ENCODE measurements around the gene CLDN24. TPM values are rescaled to one million over a fixed set of nuclear protein-coding genes. Genes with fewer than 3 reads are reported as not detected.

CLDN24 gene
- total RNA-seq, 2 donors from 2014 or later = not detected

DNA sequence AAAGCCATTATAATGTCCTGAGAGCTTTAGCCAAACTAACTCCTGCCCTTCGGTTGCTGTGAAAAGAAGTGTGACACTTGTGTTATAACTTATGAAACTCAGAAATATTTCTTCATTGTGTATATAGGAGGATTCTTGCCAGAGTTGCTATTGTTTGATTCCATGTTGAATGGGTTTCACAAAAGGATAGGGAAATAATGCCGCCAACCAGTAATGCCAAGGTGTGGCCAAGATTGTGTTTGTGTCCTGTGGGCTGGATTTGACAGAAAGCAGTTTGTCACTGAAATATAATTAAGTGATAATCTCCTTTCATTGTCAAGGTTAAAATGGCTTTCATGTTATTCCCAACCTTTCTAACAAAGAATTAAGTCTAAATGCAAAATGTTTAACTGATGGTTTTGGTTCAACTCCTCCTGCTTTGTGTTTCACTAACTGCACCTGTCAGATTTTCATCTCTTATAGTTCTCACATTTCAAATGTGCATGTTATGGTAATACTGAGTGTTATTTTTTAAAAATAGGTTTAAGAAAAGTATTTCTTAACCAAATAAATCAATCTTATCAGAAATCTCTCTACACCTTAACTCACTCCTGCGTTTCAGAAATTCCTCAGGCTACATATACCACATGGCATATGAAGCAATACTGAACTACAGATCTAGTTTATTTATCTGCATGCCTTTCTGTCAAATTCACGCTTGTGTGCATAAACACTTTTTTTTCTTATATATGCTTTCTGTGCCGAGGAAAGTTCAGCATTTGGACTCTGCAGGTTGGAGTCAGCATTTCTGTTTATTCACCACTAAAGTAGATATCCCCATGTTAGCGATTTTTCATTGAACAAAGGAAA lies 1.8 kb downstream of the CLDN24 start, which contains the start of gene CLDN22:
Gene CLDN22 (minus strand): TSS at position 66 of the 849 bp plus-strand sequence. CDS start 58 bp downstream, at position 8.
- Mint-ChIP-seq H3K9me3 (peaks cover 7% of the 10 kb centered on the region), H3K36me3 (ENCODE audit: low read depth) (peaks cover 40% of the 10 kb centered on the region), H3K27me3 (ENCODE audit: insufficient read depth) (no peaks in the 10 kb centered on the region), H3K4me1 (no peaks in the 10 kb centered on the region), H3K27ac (no peak within 1 kb of the TSS), H3K4me3 (no peak within 1 kb of the TSS)
- peaks cover 2% of the 10 kb centered on the region for H3K9me3 ChIP-seq (ENCODE audit: control insufficient read depth, low read length)
- H3K27me3 ChIP-seq (ENCODE audit: control insufficient read depth, insufficient read depth, low read length, poor library complexity, severe bottlenecking) = no peaks in the 10 kb centered on the region
- H3K9ac ChIP-seq (ENCODE audit: extremely low read depth, low read length, poor library complexity, severe bottlenecking) = no peak within 1 kb of the TSS
- no peak for DNase-seq
- peaks cover 54% of the 10 kb centered on the region for H3K36me3 ChIP-seq (ENCODE audit: control insufficient read depth, insufficient read depth, low read length)
- no peak within 1 kb of the TSS for H3K27ac ChIP-seq (ENCODE audit: low read depth, low read length)
- TF ChIP-seq, protein P1, sequence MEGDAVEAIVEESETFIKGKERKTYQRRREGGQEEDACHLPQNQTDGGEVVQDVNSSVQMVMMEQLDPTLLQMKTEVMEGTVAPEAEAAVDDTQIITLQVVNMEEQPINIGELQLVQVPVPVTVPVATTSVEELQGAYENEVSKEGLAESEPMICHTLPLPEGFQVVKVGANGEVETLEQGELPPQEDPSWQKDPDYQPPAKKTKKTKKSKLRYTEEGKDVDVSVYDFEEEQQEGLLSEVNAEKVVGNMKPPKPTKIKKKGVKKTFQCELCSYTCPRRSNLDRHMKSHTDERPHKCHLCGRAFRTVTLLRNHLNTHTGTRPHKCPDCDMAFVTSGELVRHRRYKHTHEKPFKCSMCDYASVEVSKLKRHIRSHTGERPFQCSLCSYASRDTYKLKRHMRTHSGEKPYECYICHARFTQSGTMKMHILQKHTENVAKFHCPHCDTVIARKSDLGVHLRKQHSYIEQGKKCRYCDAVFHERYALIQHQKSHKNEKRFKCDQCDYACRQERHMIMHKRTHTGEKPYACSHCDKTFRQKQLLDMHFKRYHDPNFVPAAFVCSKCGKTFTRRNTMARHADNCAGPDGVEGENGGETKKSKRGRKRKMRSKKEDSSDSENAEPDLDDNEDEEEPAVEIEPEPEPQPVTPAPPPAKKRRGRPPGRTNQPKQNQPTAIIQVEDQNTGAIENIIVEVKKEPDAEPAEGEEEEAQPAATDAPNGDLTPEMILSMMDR (conservative IDR thresholded peaks at IDR 0.05) = no peak
- 92 to 95% methylated on average over 4 to 6 of the region's 6 CpGs for WGBS, 2 experiments (ENCODE audit: insufficient coverage in 1 of 2, insufficient read length in 1 of 2)
- no peak within 1 kb of the TSS for H3K4me3 ChIP-seq (ENCODE audit: low read length)
- H3K4me1 ChIP-seq (ENCODE audit: control insufficient read depth, insufficient read depth, low read length) = no peaks in the 10 kb centered on the region

DNA sequence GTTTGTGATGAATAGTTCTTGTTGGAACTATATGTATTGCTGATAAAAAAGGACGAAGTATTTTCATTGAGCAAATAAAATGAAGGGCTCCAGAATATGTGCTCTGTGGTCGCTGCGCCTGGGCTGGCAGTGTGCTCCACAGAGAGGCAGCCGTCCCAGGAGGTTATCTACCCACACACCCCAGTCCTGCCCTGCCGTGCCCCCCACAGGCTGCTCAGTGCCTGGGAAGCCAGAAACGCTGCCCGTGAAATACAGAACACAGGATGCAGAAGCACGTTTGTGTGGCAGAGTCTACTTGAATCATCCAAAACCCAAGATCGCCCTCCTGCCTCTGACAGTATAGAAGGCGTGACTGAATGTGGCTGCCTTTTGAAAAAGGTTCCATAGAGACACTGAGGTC lies 3.6 kb downstream of the CLDN24 start:
- DNase-seq = no peak
- no peak overlapping the region for H3K4me3 Mint-ChIP-seq
- no peaks in the 10 kb centered on the region for H3K4me1 Mint-ChIP-seq
- TF ChIP-seq, protein P1 (conservative IDR thresholded peaks at IDR 0.05) = no peak
- Histone ChIP-seq H3K27me3 (ENCODE audit: control insufficient read depth, insufficient read depth, low read length, poor library complexity, severe bottlenecking) (no peaks in the 10 kb centered on the region), H3K27ac (ENCODE audit: low read depth, low read length) (no peak overlapping the region), H3K9me3 (ENCODE audit: control insufficient read depth, low read length) (no peaks in the 10 kb centered on the region), H3K4me3 (ENCODE audit: low read length) (no peak overlapping the region), H3K9ac (ENCODE audit: extremely low read depth, low read length, poor library complexity, severe bottlenecking) (no peak overlapping the region), H3K36me3 (ENCODE audit: control insufficient read depth, insufficient read depth, low read length) (peaks cover 72% of the 10 kb centered on the region), H3K4me1 (ENCODE audit: control insufficient read depth, insufficient read depth, low read length) (no peaks in the 10 kb centered on the region)
- H3K27ac Mint-ChIP-seq = no peak overlapping the region
- peaks cover 49% of the 10 kb centered on the region for H3K36me3 Mint-ChIP-seq (ENCODE audit: low read depth)
- no peaks in the 10 kb centered on the region for H3K27me3 Mint-ChIP-seq (ENCODE audit: insufficient read depth)
- H3K9me3 Mint-ChIP-seq = no peaks in the 10 kb centered on the region
- WGBS, 2 experiments (ENCODE audit: insufficient coverage in 1 of 2, insufficient read length in 1 of 2) = 93 to 100% methylated on average over 3 to 10 of the region's 10 CpGs

DNA sequence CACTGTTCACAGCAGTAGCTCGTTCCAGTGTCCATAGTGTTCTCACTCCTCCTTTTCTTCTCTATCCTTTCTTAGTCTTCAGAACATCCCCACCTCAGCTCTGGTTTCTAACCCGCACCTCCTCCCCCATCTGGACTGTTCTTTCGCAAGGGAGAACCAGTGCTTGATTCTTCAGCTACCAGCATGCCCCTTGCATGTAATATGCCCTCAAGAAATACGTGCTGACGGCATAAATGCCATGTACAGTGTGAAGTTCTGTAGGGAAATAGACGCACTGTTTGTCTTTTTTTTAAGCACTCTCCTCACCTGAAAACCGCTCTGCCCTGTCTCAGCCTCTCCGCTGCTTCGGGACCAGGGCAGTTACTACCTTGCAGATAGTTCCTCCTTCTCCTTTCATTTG lies 7.4 kb downstream of the CLDN24 start:
- H3K4me1 ChIP-seq (ENCODE audit: control insufficient read depth, insufficient read depth, low read length) = no peaks in the 10 kb centered on the region
- Mint-ChIP-seq H3K27ac (no peak overlapping the region), H3K9me3 (no peaks in the 10 kb centered on the region), H3K36me3 (ENCODE audit: low read depth) (peaks cover 63% of the 10 kb centered on the region), H3K4me3 (no peak overlapping the region), H3K27me3 (ENCODE audit: insufficient read depth) (no peaks in the 10 kb centered on the region), H3K4me1 (no peaks in the 10 kb centered on the region)
- no peak overlapping the region for H3K4me3 ChIP-seq (ENCODE audit: low read length)
- TF ChIP-seq, protein P1 (conservative IDR thresholded peaks at IDR 0.05) = no peak
- no peak overlapping the region for H3K9ac ChIP-seq (ENCODE audit: extremely low read depth, low read length, poor library complexity, severe bottlenecking)
- H3K27ac ChIP-seq (ENCODE audit: low read depth, low read length) = no peak overlapping the region
- no peaks in the 10 kb centered on the region for H3K27me3 ChIP-seq (ENCODE audit: control insufficient read depth, insufficient read depth, low read length, poor library complexity, severe bottlenecking)
- peaks cover 91% of the 10 kb centered on the region for H3K36me3 ChIP-seq (ENCODE audit: control insufficient read depth, insufficient read depth, low read length)
- no peaks in the 10 kb centered on the region for H3K9me3 ChIP-seq (ENCODE audit: control insufficient read depth, low read length)
- WGBS, 2 experiments (ENCODE audit: insufficient coverage in 1 of 2, insufficient read length in 1 of 2) = 93 to 98% methylated on average over 9 of the region's 9 CpGs
- DNase-seq = no peak
